Measurements from ENCODE around the gene KCTD10. TPM values are rescaled to one million over a fixed set of nuclear protein-coding genes. Genes with fewer than 3 reads are reported as not detected.

Gene KCTD10
- total RNA-seq, 1 experiment from 2014 or later = 44.7 TPM

DNA sequence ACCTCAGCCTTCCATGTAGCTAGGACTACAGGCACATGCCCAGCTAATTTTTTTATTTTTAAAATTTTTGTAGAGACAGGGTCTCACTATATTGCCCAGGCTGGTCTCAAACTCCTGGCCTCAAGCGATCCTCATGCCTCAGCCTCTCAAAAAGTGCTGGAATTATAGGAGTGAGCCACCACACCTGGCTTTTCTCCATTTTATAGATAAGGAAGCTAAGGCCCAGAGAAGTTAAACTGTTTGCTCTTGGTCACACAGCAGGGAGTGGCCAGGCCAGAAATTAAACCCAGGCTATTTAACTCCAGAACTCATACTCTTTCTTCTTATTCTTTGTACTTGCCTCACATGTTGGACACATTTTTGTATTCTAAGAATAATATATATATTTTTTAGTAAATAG is 16.8 kb upstream of the KCTD10 start:
- Mint-ChIP-seq H3K4me3 (no peak overlapping the region), H3K27me3 (ENCODE audit: low read depth) (no peaks in the 10 kb centered on the region), H3K27ac (no peak overlapping the region), H3K4me1 (no peaks in the 10 kb centered on the region), H3K9me3 (peaks cover 26% of the 10 kb centered on the region), H3K36me3 (peaks cover 70% of the 10 kb centered on the region)
- ATAC-seq (no peak), DNase-seq (ENCODE audit: low spot score) (no peak)
- TF ChIP-seq ATF1 (CRISPR knock-in tag; IDR thresholded peaks at IDR 0.05) (no peak), JAZF1 (CRISPR knock-in tag; IDR thresholded peaks at IDR 0.05) (no peak), FOXK1 (CRISPR knock-in tag; IDR thresholded peaks at IDR 0.05) (no peak), IRF2 (CRISPR knock-in tag; IDR thresholded peaks at IDR 0.05; ENCODE audit: borderline replicate concordance, low read depth) (no peak), TEAD4 (CRISPR knock-in tag; IDR thresholded peaks at IDR 0.05) (no peak), NR1H2 (CRISPR knock-in tag; IDR thresholded peaks at IDR 0.05) (no peak), KAT7 (CRISPR knock-in tag; IDR thresholded peaks at IDR 0.05; ENCODE audit: borderline replicate concordance) (no peak), NFE2L1 (CRISPR knock-in tag; IDR thresholded peaks at IDR 0.05) (no peak), OVOL2 (CRISPR knock-in tag; IDR thresholded peaks at IDR 0.05; ENCODE audit: borderline replicate concordance) (no peak), SMAD4 (CRISPR knock-in tag; IDR thresholded peaks at IDR 0.05) (no peak), GRHL2 (CRISPR knock-in tag; IDR thresholded peaks at IDR 0.05; ENCODE audit: insufficient replicate concordance, severe bottlenecking) (no peak), RELA (CRISPR knock-in tag; IDR thresholded peaks at IDR 0.05; ENCODE audit: borderline replicate concordance) (no peak)
- TF ChIP-seq, protein P1, sequence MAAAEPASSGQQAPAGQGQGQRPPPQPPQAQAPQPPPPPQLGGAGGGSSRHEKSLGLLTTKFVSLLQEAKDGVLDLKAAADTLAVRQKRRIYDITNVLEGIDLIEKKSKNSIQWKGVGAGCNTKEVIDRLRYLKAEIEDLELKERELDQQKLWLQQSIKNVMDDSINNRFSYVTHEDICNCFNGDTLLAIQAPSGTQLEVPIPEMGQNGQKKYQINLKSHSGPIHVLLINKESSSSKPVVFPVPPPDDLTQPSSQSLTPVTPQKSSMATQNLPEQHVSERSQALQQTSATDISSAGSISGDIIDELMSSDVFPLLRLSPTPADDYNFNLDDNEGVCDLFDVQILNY (CRISPR knock-in tag; IDR thresholded peaks at IDR 0.05) = no peak
- TF ChIP-seq, protein P2, sequence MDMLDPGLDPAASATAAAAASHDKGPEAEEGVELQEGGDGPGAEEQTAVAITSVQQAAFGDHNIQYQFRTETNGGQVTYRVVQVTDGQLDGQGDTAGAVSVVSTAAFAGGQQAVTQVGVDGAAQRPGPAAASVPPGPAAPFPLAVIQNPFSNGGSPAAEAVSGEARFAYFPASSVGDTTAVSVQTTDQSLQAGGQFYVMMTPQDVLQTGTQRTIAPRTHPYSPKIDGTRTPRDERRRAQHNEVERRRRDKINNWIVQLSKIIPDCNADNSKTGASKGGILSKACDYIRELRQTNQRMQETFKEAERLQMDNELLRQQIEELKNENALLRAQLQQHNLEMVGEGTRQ (CRISPR knock-in tag; IDR thresholded peaks at IDR 0.05) = no peak
- TF ChIP-seq, protein P3, sequence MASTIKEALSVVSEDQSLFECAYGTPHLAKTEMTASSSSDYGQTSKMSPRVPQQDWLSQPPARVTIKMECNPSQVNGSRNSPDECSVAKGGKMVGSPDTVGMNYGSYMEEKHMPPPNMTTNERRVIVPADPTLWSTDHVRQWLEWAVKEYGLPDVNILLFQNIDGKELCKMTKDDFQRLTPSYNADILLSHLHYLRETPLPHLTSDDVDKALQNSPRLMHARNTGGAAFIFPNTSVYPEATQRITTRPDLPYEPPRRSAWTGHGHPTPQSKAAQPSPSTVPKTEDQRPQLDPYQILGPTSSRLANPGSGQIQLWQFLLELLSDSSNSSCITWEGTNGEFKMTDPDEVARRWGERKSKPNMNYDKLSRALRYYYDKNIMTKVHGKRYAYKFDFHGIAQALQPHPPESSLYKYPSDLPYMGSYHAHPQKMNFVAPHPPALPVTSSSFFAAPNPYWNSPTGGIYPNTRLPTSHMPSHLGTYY (CRISPR knock-in tag; IDR thresholded peaks at IDR 0.05) = no peak
- TF ChIP-seq, protein P4, sequence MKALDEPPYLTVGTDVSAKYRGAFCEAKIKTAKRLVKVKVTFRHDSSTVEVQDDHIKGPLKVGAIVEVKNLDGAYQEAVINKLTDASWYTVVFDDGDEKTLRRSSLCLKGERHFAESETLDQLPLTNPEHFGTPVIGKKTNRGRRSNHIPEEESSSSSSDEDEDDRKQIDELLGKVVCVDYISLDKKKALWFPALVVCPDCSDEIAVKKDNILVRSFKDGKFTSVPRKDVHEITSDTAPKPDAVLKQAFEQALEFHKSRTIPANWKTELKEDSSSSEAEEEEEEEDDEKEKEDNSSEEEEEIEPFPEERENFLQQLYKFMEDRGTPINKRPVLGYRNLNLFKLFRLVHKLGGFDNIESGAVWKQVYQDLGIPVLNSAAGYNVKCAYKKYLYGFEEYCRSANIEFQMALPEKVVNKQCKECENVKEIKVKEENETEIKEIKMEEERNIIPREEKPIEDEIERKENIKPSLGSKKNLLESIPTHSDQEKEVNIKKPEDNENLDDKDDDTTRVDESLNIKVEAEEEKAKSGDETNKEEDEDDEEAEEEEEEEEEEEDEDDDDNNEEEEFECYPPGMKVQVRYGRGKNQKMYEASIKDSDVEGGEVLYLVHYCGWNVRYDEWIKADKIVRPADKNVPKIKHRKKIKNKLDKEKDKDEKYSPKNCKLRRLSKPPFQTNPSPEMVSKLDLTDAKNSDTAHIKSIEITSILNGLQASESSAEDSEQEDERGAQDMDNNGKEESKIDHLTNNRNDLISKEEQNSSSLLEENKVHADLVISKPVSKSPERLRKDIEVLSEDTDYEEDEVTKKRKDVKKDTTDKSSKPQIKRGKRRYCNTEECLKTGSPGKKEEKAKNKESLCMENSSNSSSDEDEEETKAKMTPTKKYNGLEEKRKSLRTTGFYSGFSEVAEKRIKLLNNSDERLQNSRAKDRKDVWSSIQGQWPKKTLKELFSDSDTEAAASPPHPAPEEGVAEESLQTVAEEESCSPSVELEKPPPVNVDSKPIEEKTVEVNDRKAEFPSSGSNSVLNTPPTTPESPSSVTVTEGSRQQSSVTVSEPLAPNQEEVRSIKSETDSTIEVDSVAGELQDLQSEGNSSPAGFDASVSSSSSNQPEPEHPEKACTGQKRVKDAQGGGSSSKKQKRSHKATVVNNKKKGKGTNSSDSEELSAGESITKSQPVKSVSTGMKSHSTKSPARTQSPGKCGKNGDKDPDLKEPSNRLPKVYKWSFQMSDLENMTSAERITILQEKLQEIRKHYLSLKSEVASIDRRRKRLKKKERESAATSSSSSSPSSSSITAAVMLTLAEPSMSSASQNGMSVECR (CRISPR knock-in tag; IDR thresholded peaks at IDR 0.05; ENCODE audit: borderline replicate concordance) = no peak
- TF ChIP-seq, protein P5, sequence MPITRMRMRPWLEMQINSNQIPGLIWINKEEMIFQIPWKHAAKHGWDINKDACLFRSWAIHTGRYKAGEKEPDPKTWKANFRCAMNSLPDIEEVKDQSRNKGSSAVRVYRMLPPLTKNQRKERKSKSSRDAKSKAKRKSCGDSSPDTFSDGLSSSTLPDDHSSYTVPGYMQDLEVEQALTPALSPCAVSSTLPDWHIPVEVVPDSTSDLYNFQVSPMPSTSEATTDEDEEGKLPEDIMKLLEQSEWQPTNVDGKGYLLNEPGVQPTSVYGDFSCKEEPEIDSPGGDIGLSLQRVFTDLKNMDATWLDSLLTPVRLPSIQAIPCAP (CRISPR knock-in tag; IDR thresholded peaks at IDR 0.05) = no peak
- TF ChIP-seq, protein P6, sequence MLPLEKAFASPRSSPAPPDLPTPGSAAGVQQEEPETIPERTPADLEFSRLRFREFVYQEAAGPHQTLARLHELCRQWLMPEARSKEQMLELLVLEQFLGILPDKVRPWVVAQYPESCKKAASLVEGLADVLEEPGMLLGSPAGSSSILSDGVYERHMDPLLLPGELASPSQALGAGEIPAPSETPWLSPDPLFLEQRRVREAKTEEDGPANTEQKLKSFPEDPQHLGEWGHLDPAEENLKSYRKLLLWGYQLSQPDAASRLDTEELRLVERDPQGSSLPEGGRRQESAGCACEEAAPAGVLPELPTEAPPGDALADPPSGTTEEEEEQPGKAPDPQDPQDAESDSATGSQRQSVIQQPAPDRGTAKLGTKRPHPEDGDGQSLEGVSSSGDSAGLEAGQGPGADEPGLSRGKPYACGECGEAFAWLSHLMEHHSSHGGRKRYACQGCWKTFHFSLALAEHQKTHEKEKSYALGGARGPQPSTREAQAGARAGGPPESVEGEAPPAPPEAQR (CRISPR knock-in tag; IDR thresholded peaks at IDR 0.05) = no peak
- ChIA-PET CTCF (interaction anchor here (0.8 kb wide), 1 partner anchor 25 kb away, joined by 4 read pairs; no protein-coding TSS in a partner anchor), POLR2A (no interaction called here)
